ENCODE results near the gene KRTAP5-11. TPM values are rescaled to one million over a fixed set of nuclear protein-coding genes. Genes with fewer than 3 reads are reported as not detected.
A peak's percentile ranks its signal among the peaks of the same experiment; 100 is the strongest.
"Not testable (repeated sequence)": the region's sequence is repeated elsewhere in the genome, so short reads cannot be mapped to it uniquely, and the experiment has no call there.

KRTAP5-11 gene
- total RNA-seq, result not detected
- polyA plus RNA-seq, result not detected
- 0 reads per million in 6 experiments for total RNA-seq

GRCh38 chr11:71582309-71582895 lies at the start of gene KRTAP5-11:
KRTAP5-11 (minus strand) TSS chr11:71582875; CDS start chr11:71582837, 38 bp downstream.
- no peak for ATAC-seq
- Mint-ChIP-seq H3K27ac (no peak within 1 kb of the TSS), H3K4me3 (no peak within 1 kb of the TSS), H3K9me3 (no peaks in the 10 kb centered on the region), H3K27me3 (peaks cover 15 to 54% (median 22%) of the 10 kb centered on the region in 5 donors), H3K36me3 (no peaks in the 10 kb centered on the region), H3K4me1 (peaks cover 0 to 3% (median 3%) of the 10 kb centered on the region in 4 donors)
- no peak for DNase-seq
- POLR2A ChIA-PET, result no interaction called here

- DNase-seq, H3K4me1 Mint-ChIP-seq, POLR2A ChIA-PET, H3K36me3 Mint-ChIP-seq, H3K4me3 Mint-ChIP-seq, ATAC-seq, H3K9me3 Mint-ChIP-seq, H3K27ac Mint-ChIP-seq: not testable (repeated sequence)
- H3K27me3 Mint-ChIP-seq, result peaks cover 7 to 25% (median 18%) of the 10 kb centered on the region in 5 donors
Measured at GRCh38 chr11:71631551-71631950, 48.9 kb upstream of the KRTAP5-11 start.

DNA sequence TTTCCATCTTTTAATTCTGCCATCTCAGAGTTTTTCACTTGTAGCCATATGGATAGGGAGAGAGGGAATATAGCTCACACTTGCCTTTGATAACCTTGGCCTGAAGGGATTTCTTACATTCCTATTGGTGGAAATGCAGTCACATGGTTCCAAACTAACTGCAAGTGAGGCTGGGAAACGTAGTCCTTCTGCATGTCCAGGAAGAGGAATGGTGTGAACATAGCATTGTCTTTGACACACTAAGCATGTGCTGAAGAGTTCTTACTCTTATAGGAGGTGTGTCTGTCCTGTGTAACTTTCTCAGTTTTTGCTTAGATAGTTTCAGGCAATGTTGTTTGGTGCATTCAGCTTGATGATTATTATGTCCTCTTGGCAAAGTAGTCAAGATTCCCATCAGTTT lies 47.4 kb upstream of the KRTAP5-11 start:
- H3K4me3 Mint-ChIP-seq, H3K9me3 Mint-ChIP-seq, ATAC-seq, H3K4me1 Mint-ChIP-seq, H3K36me3 Mint-ChIP-seq, H3K27ac Mint-ChIP-seq, DNase-seq, POLR2A ChIA-PET: not testable (repeated sequence)
- peaks cover 6 to 20% (median 10%) of the 10 kb centered on the region in 5 donors for H3K27me3 Mint-ChIP-seq

GRCh38 chr11:71628943-71629342 lies 46.3 kb upstream of the KRTAP5-11 start:
- DNase-seq, H3K27ac Mint-ChIP-seq, H3K36me3 Mint-ChIP-seq, H3K4me1 Mint-ChIP-seq, POLR2A ChIA-PET, ATAC-seq, H3K9me3 Mint-ChIP-seq, H3K4me3 Mint-ChIP-seq: not testable (repeated sequence)
- H3K27me3 Mint-ChIP-seq, result peaks cover 8 to 29% (median 17%) of the 10 kb centered on the region in 5 donors

GRCh38 chr11:71623226-71623625 lies 40.6 kb upstream of the KRTAP5-11 start:
- H3K4me3 Mint-ChIP-seq, H3K36me3 Mint-ChIP-seq, DNase-seq, H3K4me1 Mint-ChIP-seq, POLR2A ChIA-PET, H3K27ac Mint-ChIP-seq, ATAC-seq, H3K9me3 Mint-ChIP-seq: not testable (repeated sequence)
- peaks cover 6 to 33% (median 23%) of the 10 kb centered on the region in 5 donors for H3K27me3 Mint-ChIP-seq

DNA sequence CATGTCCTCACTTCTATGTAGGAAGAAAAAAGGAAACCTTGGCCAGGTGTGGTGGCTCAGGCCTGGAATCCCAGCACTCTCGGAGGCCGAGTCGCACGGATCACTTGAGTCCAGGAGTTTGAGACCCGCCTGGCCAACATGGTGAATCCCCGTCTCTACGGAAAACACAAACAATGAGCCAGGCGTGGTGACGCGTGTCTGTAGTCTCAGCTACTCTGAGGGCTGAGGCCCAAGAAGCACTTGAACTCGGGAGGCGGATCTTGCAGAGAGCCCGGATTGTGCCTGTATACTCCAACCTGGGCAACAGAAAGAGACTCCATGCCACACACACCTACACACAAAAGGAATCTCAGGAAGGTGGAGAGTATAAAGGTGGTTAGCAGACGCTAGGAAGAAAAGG lies 39.9 kb upstream of the KRTAP5-11 start:
- Mint-ChIP-seq H3K27ac (peak overlapping the region in 1 of 10 donors; percentile 6), H3K27me3 (peaks cover 9 to 33% (median 23%) of the 10 kb centered on the region in 5 donors)
- H3K36me3 Mint-ChIP-seq, ATAC-seq, H3K9me3 Mint-ChIP-seq, H3K4me1 Mint-ChIP-seq, DNase-seq, H3K4me3 Mint-ChIP-seq, POLR2A ChIA-PET: not testable (repeated sequence)

- DNase-seq, H3K27ac Mint-ChIP-seq, H3K36me3 Mint-ChIP-seq, H3K4me3 Mint-ChIP-seq, H3K9me3 Mint-ChIP-seq, ATAC-seq, H3K4me1 Mint-ChIP-seq, POLR2A ChIA-PET: not testable (repeated sequence)
- H3K27me3 Mint-ChIP-seq, result peaks cover 9 to 39% (median 17%) of the 10 kb centered on the region in 5 donors
Measured at GRCh38 chr11:71615003-71615402, 32.3 kb upstream of the KRTAP5-11 start.

GRCh38 chr11:71614366-71614917 lies 31.8 kb upstream of the KRTAP5-11 start:
- H3K27ac Mint-ChIP-seq, result peak overlapping the region in 1 of 10 donors; percentile 11
- H3K27me3 Mint-ChIP-seq, result peaks cover 11 to 44% (median 20%) of the 10 kb centered on the region in 5 donors
- H3K9me3 Mint-ChIP-seq, H3K4me3 Mint-ChIP-seq, ATAC-seq, POLR2A ChIA-PET, DNase-seq, H3K4me1 Mint-ChIP-seq, H3K36me3 Mint-ChIP-seq: not testable (repeated sequence)

GRCh38 chr11:71613931-71614330 lies 31.3 kb upstream of the KRTAP5-11 start:
- ATAC-seq, POLR2A ChIA-PET, H3K27ac Mint-ChIP-seq, H3K4me1 Mint-ChIP-seq, H3K4me3 Mint-ChIP-seq, H3K36me3 Mint-ChIP-seq, DNase-seq, H3K9me3 Mint-ChIP-seq: not testable (repeated sequence)
- H3K27me3 Mint-ChIP-seq, result peaks cover 15 to 50% (median 25%) of the 10 kb centered on the region in 5 donors

- H3K27ac Mint-ChIP-seq, H3K9me3 Mint-ChIP-seq, ATAC-seq, DNase-seq, H3K36me3 Mint-ChIP-seq, POLR2A ChIA-PET, H3K4me3 Mint-ChIP-seq: not testable (repeated sequence)
- Mint-ChIP-seq H3K27me3 (peaks cover 18 to 56% (median 33%) of the 10 kb centered on the region in 5 donors), H3K4me1 (peaks cover 3 to 12% (median 3%) of the 10 kb centered on the region in 4 donors)
Measured at GRCh38 chr11:71611218-71611910, 28.7 kb upstream of the KRTAP5-11 start.

DNA sequence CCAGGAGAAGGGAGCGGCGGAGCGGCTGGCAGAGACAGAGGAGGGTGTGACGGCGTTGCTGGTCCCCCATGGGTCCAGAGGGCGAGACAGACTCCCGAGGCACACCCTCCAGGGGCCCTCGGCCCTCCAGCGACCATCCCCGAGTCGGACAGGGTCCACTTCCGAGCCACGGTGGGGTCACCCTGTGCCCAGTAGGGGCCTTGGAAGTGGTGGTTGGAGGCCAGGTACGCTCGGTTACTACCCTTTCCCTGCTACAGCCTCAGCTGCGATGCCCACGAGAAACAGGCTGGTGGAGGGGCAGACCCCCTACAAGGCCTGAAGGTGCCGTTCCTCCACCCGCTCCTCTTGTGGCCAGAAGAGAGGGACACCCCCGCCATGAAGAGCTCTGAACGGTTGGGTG lies 25.6 kb upstream of the KRTAP5-11 start:
- H3K9me3 Mint-ChIP-seq, H3K27ac Mint-ChIP-seq, H3K36me3 Mint-ChIP-seq, POLR2A ChIA-PET, H3K4me3 Mint-ChIP-seq, ATAC-seq, DNase-seq: not testable (repeated sequence)
- Mint-ChIP-seq H3K4me1 (peaks cover 5 to 12% (median 6%) of the 10 kb centered on the region in 4 donors), H3K27me3 (peaks cover 19 to 69% (median 41%) of the 10 kb centered on the region in 5 donors)

GRCh38 chr11:71607520-71608216 lies 25.0 kb upstream of the KRTAP5-11 start:
- H3K4me1 Mint-ChIP-seq, result peaks cover 5 to 12% (median 6%) of the 10 kb centered on the region in 4 donors
- DNase-seq, H3K36me3 Mint-ChIP-seq, H3K27ac Mint-ChIP-seq, H3K9me3 Mint-ChIP-seq, POLR2A ChIA-PET, ATAC-seq: not testable (repeated sequence)
- peaks cover 19 to 63% (median 41%) of the 10 kb centered on the region in 5 donors for H3K27me3 Mint-ChIP-seq
- peak overlapping the region in 6 of 10 donors; percentile 9 to 81 (median 50) for H3K4me3 Mint-ChIP-seq

Measured in naive thymus-derived CD8-positive, alpha-beta T cell (primary cell).